ENCODE results near the gene MAG.

Gene MAG

DNA sequence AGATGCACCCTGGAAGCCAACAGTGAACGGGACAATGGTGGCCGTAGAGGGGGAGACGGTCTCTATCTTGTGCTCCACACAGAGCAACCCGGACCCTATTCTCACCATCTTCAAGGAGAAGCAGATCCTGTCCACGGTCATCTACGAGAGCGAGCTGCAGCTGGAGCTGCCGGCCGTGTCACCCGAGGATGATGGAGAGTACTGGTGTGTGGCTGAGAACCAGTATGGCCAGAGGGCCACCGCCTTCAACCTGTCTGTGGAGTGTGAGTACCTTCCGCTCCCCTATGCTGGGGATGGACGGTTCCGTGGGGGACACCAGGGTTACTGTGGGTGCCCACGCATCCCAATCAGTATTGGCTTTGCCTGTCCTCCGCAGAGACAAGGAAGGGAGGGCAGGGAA is 10.5 kb downstream of the MAG start:
- H2AFZ ChIP-seq (ENCODE audit: low read length), result no peak overlapping the region
- H3K9me3 ChIP-seq (ENCODE audit: insufficient read depth, low read depth, low read length), result no peaks in the 10 kb centered on the region
- TF ChIP-seq, protein P1, sequence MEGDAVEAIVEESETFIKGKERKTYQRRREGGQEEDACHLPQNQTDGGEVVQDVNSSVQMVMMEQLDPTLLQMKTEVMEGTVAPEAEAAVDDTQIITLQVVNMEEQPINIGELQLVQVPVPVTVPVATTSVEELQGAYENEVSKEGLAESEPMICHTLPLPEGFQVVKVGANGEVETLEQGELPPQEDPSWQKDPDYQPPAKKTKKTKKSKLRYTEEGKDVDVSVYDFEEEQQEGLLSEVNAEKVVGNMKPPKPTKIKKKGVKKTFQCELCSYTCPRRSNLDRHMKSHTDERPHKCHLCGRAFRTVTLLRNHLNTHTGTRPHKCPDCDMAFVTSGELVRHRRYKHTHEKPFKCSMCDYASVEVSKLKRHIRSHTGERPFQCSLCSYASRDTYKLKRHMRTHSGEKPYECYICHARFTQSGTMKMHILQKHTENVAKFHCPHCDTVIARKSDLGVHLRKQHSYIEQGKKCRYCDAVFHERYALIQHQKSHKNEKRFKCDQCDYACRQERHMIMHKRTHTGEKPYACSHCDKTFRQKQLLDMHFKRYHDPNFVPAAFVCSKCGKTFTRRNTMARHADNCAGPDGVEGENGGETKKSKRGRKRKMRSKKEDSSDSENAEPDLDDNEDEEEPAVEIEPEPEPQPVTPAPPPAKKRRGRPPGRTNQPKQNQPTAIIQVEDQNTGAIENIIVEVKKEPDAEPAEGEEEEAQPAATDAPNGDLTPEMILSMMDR (conservative IDR thresholded peaks at IDR 0.05; ENCODE audit: low read length), result no peak
- TF ChIP-seq EZH2phosphoT487 (IDR thresholded peaks at IDR 0.05; ENCODE audit: borderline replicate concordance), result no peak
- H3K79me2 ChIP-seq (ENCODE audit: insufficient read depth, low read length), result no peaks in the 10 kb centered on the region
- H3K4me3 ChIP-seq (ENCODE audit: low read length, poor library complexity, severe bottlenecking), result no peak overlapping the region
- H4K20me1 ChIP-seq (ENCODE audit: insufficient read depth, low read length, poor library complexity, severe bottlenecking), result no peaks in the 10 kb centered on the region
- no peaks in the 10 kb centered on the region for H3K27me3 ChIP-seq (ENCODE audit: insufficient read depth, low read length, poor library complexity, severe bottlenecking)
- H3F3A ChIP-seq (ENCODE audit: low read depth), result no peaks in the 10 kb centered on the region
- no peaks in the 10 kb centered on the region for H3K9me2 ChIP-seq (replicated peaks; ENCODE audit: low read depth, low read length)
- no peaks in the 10 kb centered on the region for H3K4me1 ChIP-seq (ENCODE audit: insufficient read depth, low read length, poor library complexity, severe bottlenecking)
- no peak overlapping the region for H3K4me2 ChIP-seq (ENCODE audit: low read depth, low read length, poor library complexity, severe bottlenecking)
- no peaks in the 10 kb centered on the region for H3K36me3 ChIP-seq (ENCODE audit: insufficient read depth, low read length)
- H3K9ac ChIP-seq (ENCODE audit: low read depth, low read length, poor library complexity, severe bottlenecking), result no peak overlapping the region

DNA sequence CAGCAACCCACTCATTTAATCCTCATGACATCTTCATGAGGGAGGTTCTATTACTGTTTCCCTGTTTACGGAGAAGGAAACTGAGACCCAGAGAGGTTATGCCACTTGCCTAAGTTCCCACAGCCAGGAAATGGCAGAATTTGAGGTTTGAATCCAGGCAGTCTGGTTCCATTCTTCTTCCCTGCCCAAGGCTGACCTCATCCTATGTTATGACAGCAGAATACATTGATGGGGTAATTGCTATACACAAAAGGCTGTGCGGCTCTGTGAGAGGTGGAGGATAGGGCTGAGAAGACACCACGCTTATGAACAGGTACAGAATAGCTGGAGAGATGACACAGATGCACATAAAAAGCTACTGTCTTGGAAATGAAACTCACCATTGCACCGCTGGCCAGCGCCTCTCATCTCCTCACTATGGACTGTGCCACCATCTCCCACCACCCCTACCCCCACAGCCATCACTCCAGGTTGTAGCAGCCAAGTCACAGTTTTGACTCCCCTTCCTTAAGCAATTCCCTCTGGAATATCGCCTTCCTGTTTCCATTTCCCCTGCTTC is 11.5 kb downstream of the MAG start:
- no peaks in the 10 kb centered on the region for H3K9me3 ChIP-seq (ENCODE audit: insufficient read depth, low read depth, low read length)
- H3K4me1 ChIP-seq (ENCODE audit: insufficient read depth, low read length, poor library complexity, severe bottlenecking), result no peaks in the 10 kb centered on the region
- H3F3A ChIP-seq (ENCODE audit: low read depth), result no peaks in the 10 kb centered on the region
- TF ChIP-seq, protein P1 (conservative IDR thresholded peaks at IDR 0.05; ENCODE audit: low read length), result no peak
- TF ChIP-seq EZH2phosphoT487 (IDR thresholded peaks at IDR 0.05; ENCODE audit: borderline replicate concordance), result no peak
- H4K20me1 ChIP-seq (ENCODE audit: insufficient read depth, low read length, poor library complexity, severe bottlenecking), result no peaks in the 10 kb centered on the region
- no peak overlapping the region for H2AFZ ChIP-seq (ENCODE audit: low read length)
- H3K9ac ChIP-seq (ENCODE audit: low read depth, low read length, poor library complexity, severe bottlenecking), result no peak overlapping the region
- no peak overlapping the region for H3K4me2 ChIP-seq (ENCODE audit: low read depth, low read length, poor library complexity, severe bottlenecking)
- no peak overlapping the region for H3K4me3 ChIP-seq (ENCODE audit: low read length, poor library complexity, severe bottlenecking)
- H3K27me3 ChIP-seq (ENCODE audit: insufficient read depth, low read length, poor library complexity, severe bottlenecking), result no peaks in the 10 kb centered on the region
- H3K36me3 ChIP-seq (ENCODE audit: insufficient read depth, low read length), result no peaks in the 10 kb centered on the region
- H3K9me2 ChIP-seq (replicated peaks; ENCODE audit: low read depth, low read length), result no peaks in the 10 kb centered on the region
- H3K79me2 ChIP-seq (ENCODE audit: insufficient read depth, low read length), result no peaks in the 10 kb centered on the region

DNA sequence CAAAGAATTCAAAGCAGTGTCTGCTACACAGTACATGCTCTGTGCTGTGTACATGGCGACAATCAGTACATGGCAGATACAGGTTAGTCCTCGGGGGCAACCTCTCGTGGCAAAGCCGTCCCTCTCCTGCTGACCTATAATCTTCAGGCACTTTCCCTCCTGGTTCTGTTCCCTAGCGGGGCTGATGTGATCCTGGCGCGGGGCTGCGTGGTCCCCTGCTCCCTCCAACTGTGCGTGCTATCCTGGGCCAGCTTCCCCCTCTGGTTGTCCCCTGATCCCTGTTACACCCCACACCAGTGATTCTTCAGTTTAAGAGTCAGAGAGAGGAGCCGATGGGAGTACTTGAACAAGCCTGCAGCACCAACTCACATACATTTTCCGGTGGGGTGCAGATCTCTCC is 12.1 kb downstream of the MAG start:
- Histone ChIP-seq H3K4me3 (ENCODE audit: low read length, poor library complexity, severe bottlenecking) (no peak overlapping the region), H3K4me1 (ENCODE audit: insufficient read depth, low read length, poor library complexity, severe bottlenecking) (no peaks in the 10 kb centered on the region), H3K79me2 (ENCODE audit: insufficient read depth, low read length) (no peaks in the 10 kb centered on the region), H3K36me3 (ENCODE audit: insufficient read depth, low read length) (no peaks in the 10 kb centered on the region), H3K9me3 (ENCODE audit: insufficient read depth, low read depth, low read length) (no peaks in the 10 kb centered on the region), H3F3A (ENCODE audit: low read depth) (no peaks in the 10 kb centered on the region), H3K4me2 (ENCODE audit: low read depth, low read length, poor library complexity, severe bottlenecking) (no peak overlapping the region), H3K9me2 (replicated peaks; ENCODE audit: low read depth, low read length) (no peaks in the 10 kb centered on the region), H3K27me3 (ENCODE audit: insufficient read depth, low read length, poor library complexity, severe bottlenecking) (no peaks in the 10 kb centered on the region), H3K9ac (ENCODE audit: low read depth, low read length, poor library complexity, severe bottlenecking) (no peak overlapping the region), H4K20me1 (ENCODE audit: insufficient read depth, low read length, poor library complexity, severe bottlenecking) (no peaks in the 10 kb centered on the region), H2AFZ (ENCODE audit: low read length) (no peak overlapping the region)
- no peak for TF ChIP-seq EZH2phosphoT487 (IDR thresholded peaks at IDR 0.05; ENCODE audit: borderline replicate concordance)
- TF ChIP-seq, protein P1 (conservative IDR thresholded peaks at IDR 0.05; ENCODE audit: low read length), result no peak
